ENCODE results near the gene CEND1. TPM values are rescaled to one million over a fixed set of nuclear protein-coding genes. Genes with fewer than 3 reads are reported as not detected.

CEND1 gene
- total RNA-seq, 1 donor from 2014 or later: 7.3 TPM

- no peak for DNase-seq (ENCODE audit: low spot score in 2 of 2)
- FAIRE-seq: no peak
Measured at GRCh38 chr11:786235-787083, 3.4 kb downstream of the CEND1 start.

- peak; percentile 66 to 85 for DNase-seq (ENCODE audit: low spot score in 2 of 2)
- no peak for FAIRE-seq
Measured at GRCh38 chr11:783581-784015, 6.3 kb downstream of the CEND1 start.

GRCh38 chr11:782264-783174 is 7.4 kb downstream of the CEND1 start:
- DNase-seq (ENCODE audit: low spot score in 2 of 2) (no peak), FAIRE-seq (no peak)

GRCh38 chr11:779955-780532 is 9.8 kb downstream of the CEND1 start:
- FAIRE-seq (no peak), DNase-seq (ENCODE audit: low spot score in 2 of 2) (no peak)

- no peak for DNase-seq (ENCODE audit: low spot score in 2 of 2)
- no peak for FAIRE-seq
Measured at GRCh38 chr11:778976-779954, 10.6 kb downstream of the CEND1 start.

GRCh38 chr11:777288-778255 is 12.3 kb downstream of the CEND1 start, which contains the start of gene GATD1:
GATD1 (minus strand) TSS chr11:777487; CDS start chr11:777462, 25 bp downstream.
- peak; percentile 100 for DNase-seq (ENCODE audit: low spot score in 2 of 2)
- FAIRE-seq: no peak

- FAIRE-seq (no peak), DNase-seq (ENCODE audit: low spot score in 2 of 2) (no peak)
Measured at GRCh38 chr11:776561-777287, 13.2 kb downstream of the CEND1 start.

GRCh38 chr11:776263-776560 is 13.7 kb downstream of the CEND1 start:
- DNase-seq (ENCODE audit: low spot score in 2 of 2) (no peak), FAIRE-seq (no peak)

GRCh38 chr11:774873-775592 is 14.9 kb downstream of the CEND1 start:
- DNase-seq (ENCODE audit: low spot score in 2 of 2): no peak
- FAIRE-seq: no peak

- DNase-seq (ENCODE audit: low spot score in 2 of 2): no peak
Measured at GRCh38 chr11:773830-774229, 16.1 kb downstream of the CEND1 start.

GRCh38 chr11:773425-773824 is 16.5 kb downstream of the CEND1 start:
- FAIRE-seq (no peak), DNase-seq (ENCODE audit: low spot score in 2 of 2) (no peak)

More at GRCh38 chr11:773830-774229, 16.1 kb downstream of the CEND1 start:
- no peak for FAIRE-seq

- FAIRE-seq (no peak), DNase-seq (ENCODE audit: low spot score in 2 of 2) (peak; percentile 86 to 90)
Measured at GRCh38 chr11:772429-773390, 17.2 kb downstream of the CEND1 start.

GRCh38 chr11:771617-772204 is 18.2 kb downstream of the CEND1 start:
- no peak for FAIRE-seq
- DNase-seq (ENCODE audit: low spot score in 2 of 2): no peak

- DNase-seq (ENCODE audit: low spot score in 2 of 2) (no peak), FAIRE-seq (no peak)
Measured at GRCh38 chr11:770642-771616, 19.0 kb downstream of the CEND1 start.
